ENCODE results near the gene AFTPH.

The AFTPH gene, protein sequence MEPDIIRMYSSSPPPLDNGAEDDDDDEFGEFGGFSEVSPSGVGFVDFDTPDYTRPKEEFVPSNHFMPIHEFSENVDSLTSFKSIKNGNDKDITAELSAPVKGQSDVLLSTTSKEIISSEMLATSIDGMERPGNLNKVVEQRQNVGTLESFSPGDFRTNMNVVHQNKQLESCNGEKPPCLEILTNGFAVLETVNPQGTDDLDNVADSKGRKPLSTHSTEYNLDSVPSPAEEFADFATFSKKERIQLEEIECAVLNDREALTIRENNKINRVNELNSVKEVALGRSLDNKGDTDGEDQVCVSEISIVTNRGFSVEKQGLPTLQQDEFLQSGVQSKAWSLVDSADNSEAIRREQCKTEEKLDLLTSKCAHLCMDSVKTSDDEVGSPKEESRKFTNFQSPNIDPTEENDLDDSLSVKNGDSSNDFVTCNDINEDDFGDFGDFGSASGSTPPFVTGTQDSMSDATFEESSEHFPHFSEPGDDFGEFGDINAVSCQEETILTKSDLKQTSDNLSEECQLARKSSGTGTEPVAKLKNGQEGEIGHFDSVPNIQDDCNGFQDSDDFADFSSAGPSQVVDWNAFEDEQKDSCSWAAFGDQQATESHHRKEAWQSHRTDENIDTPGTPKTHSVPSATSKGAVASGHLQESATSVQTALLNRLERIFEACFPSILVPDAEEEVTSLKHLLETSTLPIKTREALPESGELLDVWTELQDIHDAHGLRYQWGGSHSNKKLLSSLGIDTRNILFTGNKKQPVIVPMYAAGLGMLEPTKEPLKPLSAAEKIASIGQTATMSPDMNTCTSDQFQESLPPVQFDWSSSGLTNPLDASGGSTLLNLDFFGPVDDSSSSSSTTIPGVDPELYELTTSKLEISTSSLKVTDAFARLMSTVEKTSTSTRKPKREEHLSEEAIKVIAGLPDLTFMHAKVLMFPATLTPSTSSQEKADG

GRCh38 chr2:64523666-64524603 is at the start of gene AFTPH:
Gene AFTPH, plus strand, starts transcription at chr2:64524328. Its CDS starts 27,147 bp downstream, at chr2:64551475.
- DNase-seq (ENCODE audit: low read depth in 4 of 4, low spot score in 1 of 4) = peak; percentile 93 to 99 (median 98)

DNA sequence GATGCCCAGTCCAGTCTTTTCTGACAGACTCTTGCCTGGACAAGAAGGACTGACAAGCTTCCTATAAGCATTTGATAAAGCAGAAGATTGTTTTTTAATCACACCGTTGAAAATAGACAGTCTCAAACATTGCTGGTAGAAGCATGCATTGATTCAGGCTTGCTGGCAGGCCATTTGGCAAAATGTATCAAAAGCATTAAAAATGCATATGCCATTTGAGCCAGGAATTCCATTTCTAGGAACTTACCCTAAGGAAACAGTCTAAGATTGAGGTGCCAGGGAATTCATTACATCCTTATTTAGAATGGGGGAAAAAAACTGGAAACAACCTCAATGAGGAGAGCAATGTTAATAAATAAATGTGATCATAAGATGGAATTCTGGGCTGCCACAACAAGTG is 49.5 kb upstream of the AFTPH start:
- no peak for DNase-seq (ENCODE audit: low read depth in 4 of 4, low spot score in 1 of 4)

- no peak for DNase-seq (ENCODE audit: low read depth in 4 of 4, low spot score in 1 of 4)
These were observed 47.1 kb upstream of the AFTPH start for GRCh38 chr2:64477037-64477436.

GRCh38 chr2:64477979-64478378 is 46.1 kb upstream of the AFTPH start:
- no peak for DNase-seq (ENCODE audit: low read depth in 4 of 4, low spot score in 1 of 4)

DNA sequence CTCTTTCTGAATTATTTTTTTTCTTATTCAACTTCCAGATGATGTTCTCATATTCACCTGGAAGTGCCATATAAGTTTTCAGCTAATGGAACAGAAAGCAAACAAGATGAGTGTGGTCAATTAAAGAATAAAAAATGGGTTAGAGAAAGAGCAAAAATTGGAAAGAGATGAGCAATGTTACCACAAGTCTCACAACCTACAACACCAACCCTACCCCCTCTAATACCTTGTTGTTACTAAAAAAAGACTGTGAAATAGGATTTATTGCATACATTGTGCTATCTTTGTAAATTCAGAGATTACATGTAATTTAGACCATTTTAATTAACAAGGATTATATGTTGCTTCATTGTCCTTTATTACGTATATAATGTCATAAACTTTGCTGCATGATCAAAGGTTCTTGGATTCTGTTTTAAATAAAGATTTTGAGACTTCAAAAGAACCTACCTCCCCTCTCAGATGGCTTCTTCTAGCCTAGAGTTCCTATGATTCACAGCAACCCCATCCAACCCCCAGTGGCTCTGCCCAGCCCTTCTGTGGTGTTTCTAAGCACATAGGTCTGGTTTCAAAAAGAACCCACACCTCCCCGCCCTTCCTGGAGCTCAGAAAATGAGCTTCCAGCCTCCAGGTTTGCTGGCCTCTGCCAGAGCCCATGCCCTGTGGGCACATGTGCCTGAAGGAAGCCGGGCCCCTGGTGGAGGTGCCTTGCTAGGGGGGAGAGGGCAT is 45.5 kb upstream of the AFTPH start:
- DNase-seq (ENCODE audit: low read depth in 4 of 4, low spot score in 1 of 4) = no peak

GRCh38 chr2:64479259-64480117 is 44.6 kb upstream of the AFTPH start:
- no peak for DNase-seq (ENCODE audit: low read depth in 4 of 4, low spot score in 1 of 4)

DNA sequence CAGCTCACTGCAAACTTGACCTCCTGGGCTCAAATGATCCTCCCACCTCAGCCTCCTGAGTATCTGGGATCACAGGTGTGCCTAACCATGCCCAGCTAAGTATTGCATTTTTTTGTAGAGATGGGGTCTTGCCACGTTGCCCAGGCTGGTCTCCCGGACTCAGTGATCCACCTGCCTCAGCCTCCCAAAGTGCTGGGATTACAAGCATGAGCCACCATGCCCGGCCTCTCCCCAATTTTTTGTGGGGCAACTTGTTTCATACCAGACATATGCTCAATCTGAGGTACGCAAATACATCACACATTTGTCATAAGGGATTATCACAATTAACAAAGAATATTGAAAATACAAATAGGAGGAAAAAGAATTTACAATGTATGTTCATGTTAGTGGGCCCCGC is 42.5 kb upstream of the AFTPH start:
- DNase-seq (ENCODE audit: low read depth in 4 of 4, low spot score in 1 of 4) = no peak

DNA sequence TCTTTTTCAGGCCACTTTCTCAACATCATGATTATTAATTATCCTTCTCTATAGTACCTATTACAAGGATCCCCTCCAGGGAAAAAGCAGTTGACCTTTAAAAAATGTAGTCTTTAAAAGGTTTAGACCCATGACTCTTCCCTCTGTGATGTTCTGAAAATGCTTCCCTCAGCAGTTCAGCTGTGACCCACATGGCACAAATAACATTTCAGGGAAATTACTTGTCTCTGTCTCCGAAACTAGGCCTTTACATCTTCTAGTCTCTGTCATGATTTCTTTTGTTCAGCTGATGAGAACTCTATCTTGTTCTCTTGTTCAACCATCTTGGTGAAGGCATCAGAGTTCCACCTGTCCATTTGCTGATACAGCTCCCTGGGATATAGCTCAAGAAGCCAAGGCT is 41.9 kb upstream of the AFTPH start:
- no peak for DNase-seq (ENCODE audit: low read depth in 4 of 4, low spot score in 1 of 4)

- DNase-seq (ENCODE audit: low read depth in 4 of 4, low spot score in 1 of 4) = no peak
These were observed 41.2 kb upstream of the AFTPH start for GRCh38 chr2:64482765-64483504.

GRCh38 chr2:64485331-64485730 is 38.8 kb upstream of the AFTPH start:
- DNase-seq (ENCODE audit: low read depth in 4 of 4, low spot score in 1 of 4) = no peak

DNA sequence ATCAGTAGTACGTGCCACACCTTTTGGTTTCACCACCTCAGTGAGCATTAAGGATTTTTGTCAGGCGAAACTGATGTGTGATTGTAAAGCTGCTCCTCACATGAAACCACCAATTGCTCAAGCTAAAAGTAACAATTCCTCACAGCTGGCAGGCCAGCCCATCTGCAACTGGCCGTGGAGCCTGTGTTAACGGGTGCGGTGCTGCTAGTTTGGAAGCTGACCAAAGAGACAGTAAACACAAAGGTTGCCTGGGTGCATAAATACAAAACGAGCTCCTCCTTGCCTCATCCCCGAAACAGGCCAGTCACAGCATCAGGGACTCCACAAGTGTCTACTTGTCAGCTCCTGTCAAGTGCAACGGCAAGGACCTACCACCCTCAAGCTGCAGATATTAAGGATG is 38.2 kb upstream of the AFTPH start:
- no peak for DNase-seq (ENCODE audit: low read depth in 4 of 4, low spot score in 1 of 4)

DNA sequence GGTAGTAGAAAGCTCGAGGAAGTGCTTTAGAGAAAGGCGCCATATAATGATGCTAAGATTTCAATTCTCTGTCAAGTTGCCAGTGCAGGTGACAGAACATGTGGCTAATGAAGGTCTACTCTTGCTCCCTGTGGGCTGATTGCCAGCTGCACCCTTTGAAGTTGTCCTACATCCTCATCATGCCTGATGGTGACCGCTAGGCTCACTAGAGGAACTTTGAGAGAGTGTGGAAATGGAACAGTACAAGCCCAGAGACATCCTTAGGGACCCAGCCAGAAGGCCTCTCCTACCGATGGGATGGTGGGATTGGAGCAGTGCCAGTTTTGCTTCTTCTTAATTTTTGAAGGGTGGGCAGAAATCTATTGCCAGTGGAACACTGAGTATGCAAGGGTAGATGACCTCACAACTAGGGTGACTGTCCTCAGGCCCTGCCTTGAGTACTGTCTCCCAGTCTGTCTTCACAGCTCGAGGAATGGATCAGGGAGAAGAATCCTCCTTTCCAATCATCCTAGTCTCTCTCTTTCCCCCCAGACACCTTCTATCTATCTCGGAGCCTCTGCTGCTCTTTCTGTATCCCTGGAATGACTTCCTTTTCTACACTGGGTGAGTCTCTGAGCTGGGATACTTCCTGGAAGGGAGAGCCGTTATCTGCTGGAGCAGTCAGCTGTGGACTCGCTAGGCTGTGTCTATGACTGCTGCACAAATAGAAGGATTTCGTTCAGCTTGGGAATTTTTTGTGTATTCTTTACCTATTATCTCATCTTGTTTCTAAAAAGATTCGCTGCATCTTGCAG is 36.7 kb upstream of the AFTPH start:
- no peak for DNase-seq (ENCODE audit: low read depth in 4 of 4, low spot score in 1 of 4)

- peak; percentile 64 to 82 (median 72) for DNase-seq (ENCODE audit: low read depth in 4 of 4, low spot score in 1 of 4)
These were observed 35.8 kb upstream of the AFTPH start for GRCh38 chr2:64488050-64488974.

GRCh38 chr2:64489081-64489751 is 34.9 kb upstream of the AFTPH start:
- DNase-seq (ENCODE audit: low read depth in 4 of 4, low spot score in 1 of 4) = no peak

GRCh38 chr2:64491426-64491825 is 32.7 kb upstream of the AFTPH start:
- no peak for DNase-seq (ENCODE audit: low read depth in 4 of 4, low spot score in 1 of 4)

DNA sequence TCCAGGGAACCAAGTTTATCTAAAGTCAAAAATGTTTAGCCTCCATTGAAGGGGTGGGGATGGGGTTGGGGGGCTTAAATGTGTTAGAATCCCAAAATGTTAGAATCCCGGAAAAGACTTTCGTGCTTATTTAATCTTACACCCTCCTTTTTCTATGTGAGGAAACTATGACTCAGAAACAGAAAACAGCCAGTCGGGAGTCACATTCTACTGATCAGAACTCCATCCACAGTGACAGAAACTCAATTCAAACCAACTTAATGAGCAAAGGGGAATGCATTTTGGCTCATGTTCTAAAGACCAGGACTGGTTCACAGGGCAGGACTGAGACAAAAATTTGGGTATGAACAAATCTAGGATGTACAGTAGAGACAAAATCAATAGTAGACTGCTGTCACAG is 31.9 kb upstream of the AFTPH start:
- no peak for DNase-seq (ENCODE audit: low read depth in 4 of 4, low spot score in 1 of 4)
